GM23338 (cell line): ENCODE measurements around the gene RCAN3. TPM values are rescaled to one million over a fixed set of nuclear protein-coding genes. Genes with fewer than 3 reads are reported as not detected.

Experiments
- ATAC-seq: fragments of 200-7000 bp; cut with Tn5 transposase; 3 replicates; pipeline ENCODE4 v1.9.1; 2020
- DNase-seq: peaks from one replicate; pipeline ENCODE4 v3.0.0-alpha.2; 2015; ENCODE audit warnings: low spot score
- H2AFZ ChIP-seq: fragments of 200-600 bp; sonication (generic); 2 replicates; pipeline ENCODE4 v1.8.0; 2016; ENCODE audit warnings: antibody characterized with exemption, mild to moderate bottlenecking, moderate library complexity
- H3F3A ChIP-seq: fragments of 200-600 bp; sonication (generic); replicated peaks from 2 replicates; pipeline ENCODE4 v1.8.0; 2017; ENCODE audit warnings: antibody characterized with exemption, mixed run types, low read depth
- H3K27ac ChIP-seq: fragments of 200-600 bp; sonication (generic); 2 replicates; pipeline ENCODE4 v1.6.1; 2016; ENCODE audit warnings: low read depth
- H3K27me3 ChIP-seq: fragments of 200-600 bp; sonication (generic); 2 replicates; pipeline ENCODE4 v1.8.0; 2016; ENCODE audit warnings: mild to moderate bottlenecking, mixed run types, moderate library complexity; ENCODE audit not compliant: insufficient read depth
- H3K36me3 ChIP-seq: fragments of 200-600 bp; sonication (generic); 2 replicates; pipeline ENCODE4 v1.8.0; 2016; ENCODE audit warnings: mild to moderate bottlenecking; ENCODE audit not compliant: insufficient read depth
- H3K4me1 ChIP-seq: fragments of 200-600 bp; sonication (generic); 2 replicates; pipeline ENCODE4 v1.8.0; 2016; ENCODE audit warnings: mild to moderate bottlenecking, moderate library complexity; ENCODE audit not compliant: insufficient read depth
- H3K4me2 ChIP-seq: fragments of 200-600 bp; sonication (generic); 2 replicates; pipeline ENCODE4 v1.7.1; 2017; ENCODE audit warnings: mixed run types
- H3K4me3 ChIP-seq: fragments of 200-600 bp; sonication (generic); 2 replicates; pipeline ENCODE4 v1.6.1; 2016; ENCODE audit warnings: mixed run types
- H3K79me2 ChIP-seq: fragments of 200-600 bp; sonication (generic); replicated peaks from 2 replicates; pipeline ENCODE4 v1.8.0; 2017; ENCODE audit warnings: mild to moderate bottlenecking; ENCODE audit not compliant: insufficient read depth
- H3K9me2 ChIP-seq: fragments of 200-600 bp; sonication (generic); 2 replicates; pipeline ENCODE4 v1.8.0; 2017; ENCODE audit not compliant: insufficient read depth
- H4K20me1 ChIP-seq: fragments of 200-600 bp; sonication (generic); replicated peaks from 2 replicates; pipeline ENCODE4 v1.8.0; 2017; ENCODE audit warnings: mild to moderate bottlenecking; ENCODE audit not compliant: insufficient read depth
- H3K27ac Mint-ChIP-seq: 2 replicates; pipeline ENCODE4 v1.8.0; 2020; ENCODE audit warnings: inconsistent platforms, mild to moderate bottlenecking, moderate library complexity, mixed read lengths
- H3K27me3 Mint-ChIP-seq: 3 replicates; pipeline ENCODE4 v1.8.0; 2022; ENCODE audit warnings: low read depth, mild to moderate bottlenecking, moderate library complexity, mixed read lengths, inconsistent platforms; ENCODE audit not compliant: insufficient read depth, poor library complexity
- H3K36me3 Mint-ChIP-seq: 3 replicates; pipeline ENCODE4 v1.8.0; 2021; ENCODE audit warnings: low read depth, mild to moderate bottlenecking, inconsistent platforms, moderate library complexity, mixed read lengths
- H3K4me1 Mint-ChIP-seq: 3 replicates; pipeline ENCODE4 v1.8.0; 2020; ENCODE audit warnings: mild to moderate bottlenecking, inconsistent platforms, mixed read lengths
- H3K4me3 Mint-ChIP-seq: 3 replicates; pipeline ENCODE4 v1.8.0; 2021; ENCODE audit warnings: moderate library complexity, mild to moderate bottlenecking, inconsistent platforms, mixed read lengths
- H3K9me3 Mint-ChIP-seq: 3 replicates; pipeline ENCODE4 v1.8.0; 2020; ENCODE audit warnings: moderate library complexity, mild to moderate bottlenecking, inconsistent platforms, mixed read lengths
- CREB1 ChIP-seq: fragments of 250-450 bp; sonication (Bioruptor Pico); IDR thresholded peaks from 2 replicates; pipeline ENCODE4 v1.5.0; 2020; ENCODE audit warnings: low read depth, mild to moderate bottlenecking, moderate library complexity
- EZH2 ChIP-seq: fragments of 200-600 bp; sonication (generic); IDR thresholded peaks from one replicate; pipeline ENCODE4 v1.8.0; 2017; ENCODE audit warnings: antibody characterized with exemption, mild to moderate bottlenecking, low read depth; ENCODE audit not compliant: unreplicated experiment
- EZH2phosphoT487 ChIP-seq: fragments of 200-600 bp; sonication (generic); IDR thresholded peaks from one replicate; pipeline ENCODE4 v1.8.1; 2018; ENCODE audit warnings: antibody characterized with exemption; ENCODE audit not compliant: unreplicated experiment
- JUNB ChIP-seq: IDR thresholded peaks from one replicate; pipeline ENCODE4 v1.6.1; 2016; ENCODE audit warnings: antibody characterized with exemption; ENCODE audit not compliant: unreplicated experiment
- NANOG ChIP-seq: IDR thresholded peaks from 2 replicates; pipeline ENCODE4 v1.6.1; 2016; ENCODE audit warnings: antibody characterized with exemption, borderline replicate concordance
- POLR2AphosphoS5 ChIP-seq: IDR thresholded peaks from 2 replicates; pipeline ENCODE4 v1.6.1; 2016; ENCODE audit warnings: antibody characterized with exemption, low read depth
- STAT1 ChIP-seq: IDR thresholded peaks from one replicate; pipeline ENCODE4 v1.6.1; 2016; ENCODE audit warnings: antibody characterized with exemption; ENCODE audit not compliant: unreplicated experiment
- ZNF114 ChIP-seq: fragments of 250-450 bp; sonication (Bioruptor Pico); IDR thresholded peaks from 2 replicates; pipeline ENCODE4 v1.5.0; 2020; ENCODE audit warnings: mild to moderate bottlenecking, moderate library complexity
- ZNF331 ChIP-seq: fragments of 250-450 bp; sonication (Bioruptor Pico); IDR thresholded peaks from 2 replicates; pipeline ENCODE4 v1.5.0; 2020; ENCODE audit warnings: low read depth, mild to moderate bottlenecking, moderate library complexity
- polyA plus RNA-seq: library from polyadenylated mRNA; unstranded; fragments of >200 nt; fragmentation: Nextera tagmentation; extraction: Ambion mirVana; gene quantifications from 2 replicates; pipeline ENCODE4 v1.2.1, GENCODE V29; 2016
- total RNA-seq: library from RNA; depleted of rRNA; stranded (reverse); fragments of >200 nt; shearing (Covaris generic); gene quantifications from 2 replicates; pipeline ENCODE4 v1.2.3, GENCODE V29; 2014
- TF ChIP-seq, protein P1 (sequence below), 2 experiments: fragments of 200-600 bp in 1 of 2; sonication (generic) in 1 of 2; conservative IDR thresholded peaks; 2 replicates each; pipeline versions ENCODE4 v1.5.1 to v1.6.1; 2016 to 2017; ENCODE audit warnings: antibody characterized with exemption in 2 of 2, low read depth in 2 of 2, mild to moderate bottlenecking in 2 of 2, moderate library complexity in 1 of 2
- TF ChIP-seq, protein P2 (sequence below): IDR thresholded peaks from 2 replicates; pipeline ENCODE4 v1.6.1; 2016; ENCODE audit warnings: antibody characterized with exemption
- TF ChIP-seq, protein P3 (sequence below): IDR thresholded peaks from one replicate; pipeline ENCODE4 v1.6.1; 2018; ENCODE audit warnings: antibody characterized with exemption; ENCODE audit not compliant: unreplicated experiment

The RCAN3 gene
- total and polyA plus RNA-seq, 2 experiments from 2014 or later: 8.9 to 11.2 TPM

DNA sequence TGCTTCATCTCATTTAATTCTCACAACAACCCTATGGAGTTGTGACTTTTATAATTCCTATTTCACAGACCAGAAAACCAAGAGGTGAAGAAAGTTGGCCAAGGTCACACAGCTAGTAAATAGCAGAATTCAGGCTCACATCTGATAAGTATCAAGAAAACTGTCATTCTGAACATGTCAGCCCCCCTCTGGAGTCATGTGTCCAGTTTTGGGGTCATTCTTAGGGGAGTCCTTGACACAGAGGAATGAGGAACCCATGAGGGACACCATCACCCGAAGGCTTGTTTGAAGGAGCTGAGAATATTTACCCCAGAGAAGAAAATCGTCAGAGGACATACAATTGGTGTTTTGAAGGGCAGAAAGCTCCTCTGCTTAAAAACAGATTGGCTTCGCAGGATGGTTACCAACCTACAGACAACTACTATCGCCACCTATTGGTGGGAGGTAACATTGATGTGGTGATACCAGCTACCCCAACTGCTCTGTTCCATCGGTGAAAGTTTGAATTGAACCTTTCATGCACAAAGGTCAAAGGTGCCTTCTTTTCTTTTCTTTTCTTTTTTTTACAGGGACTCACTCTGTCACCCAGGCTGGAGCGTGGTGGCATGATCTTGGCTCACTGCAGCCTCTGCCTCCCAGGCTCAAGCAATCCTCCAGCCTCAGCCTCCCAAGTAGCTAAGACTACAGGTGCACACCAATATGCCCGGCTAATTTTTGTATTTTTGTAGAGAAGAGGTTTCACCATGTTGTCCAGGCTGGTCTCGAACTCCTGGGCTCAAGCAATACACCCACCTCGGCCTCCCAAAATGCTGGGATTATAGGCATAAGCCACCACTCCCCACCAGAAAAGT is 84.6 kb downstream of the RCAN3 start:
- Mint-ChIP-seq H3K4me3 (no peak overlapping the region; the same call in 2 of the 3 replicates), H3K9me3 (no peaks in the 10 kb centered on the region), H3K27me3 (peaks cover 1% of the 10 kb centered on the region), H3K4me1 (no peaks in the 10 kb centered on the region), H3K27ac (no peak overlapping the region), H3K36me3 (no peaks in the 10 kb centered on the region)
- H3K4me3 ChIP-seq: no peak overlapping the region
- H3F3A ChIP-seq: no peaks in the 10 kb centered on the region
- no peaks in the 10 kb centered on the region for H3K79me2 ChIP-seq
- DNase-seq: peak; percentile 89
- H3K36me3 ChIP-seq: no peaks in the 10 kb centered on the region
- H3K4me1 ChIP-seq: no peaks in the 10 kb centered on the region
- no peaks in the 10 kb centered on the region for H4K20me1 ChIP-seq
- H3K27me3 ChIP-seq: no peaks in the 10 kb centered on the region
- peak overlapping the region; percentile 57; the same call in 1 of the 2 replicates for H2AFZ ChIP-seq
- peak; percentile 95 for ATAC-seq
- H3K27ac ChIP-seq: no peak overlapping the region
- H3K9me2 ChIP-seq: no peaks in the 10 kb centered on the region
- H3K4me2 ChIP-seq: no peak overlapping the region
- TF ChIP-seq ZNF114 (CRISPR knock-in tag): no peak
- TF ChIP-seq, protein P1, sequence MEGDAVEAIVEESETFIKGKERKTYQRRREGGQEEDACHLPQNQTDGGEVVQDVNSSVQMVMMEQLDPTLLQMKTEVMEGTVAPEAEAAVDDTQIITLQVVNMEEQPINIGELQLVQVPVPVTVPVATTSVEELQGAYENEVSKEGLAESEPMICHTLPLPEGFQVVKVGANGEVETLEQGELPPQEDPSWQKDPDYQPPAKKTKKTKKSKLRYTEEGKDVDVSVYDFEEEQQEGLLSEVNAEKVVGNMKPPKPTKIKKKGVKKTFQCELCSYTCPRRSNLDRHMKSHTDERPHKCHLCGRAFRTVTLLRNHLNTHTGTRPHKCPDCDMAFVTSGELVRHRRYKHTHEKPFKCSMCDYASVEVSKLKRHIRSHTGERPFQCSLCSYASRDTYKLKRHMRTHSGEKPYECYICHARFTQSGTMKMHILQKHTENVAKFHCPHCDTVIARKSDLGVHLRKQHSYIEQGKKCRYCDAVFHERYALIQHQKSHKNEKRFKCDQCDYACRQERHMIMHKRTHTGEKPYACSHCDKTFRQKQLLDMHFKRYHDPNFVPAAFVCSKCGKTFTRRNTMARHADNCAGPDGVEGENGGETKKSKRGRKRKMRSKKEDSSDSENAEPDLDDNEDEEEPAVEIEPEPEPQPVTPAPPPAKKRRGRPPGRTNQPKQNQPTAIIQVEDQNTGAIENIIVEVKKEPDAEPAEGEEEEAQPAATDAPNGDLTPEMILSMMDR (conservative IDR thresholded peaks at IDR 0.05; ENCODE audit: low read depth in 2 of 2): peak; percentile 80 to 90

DNA sequence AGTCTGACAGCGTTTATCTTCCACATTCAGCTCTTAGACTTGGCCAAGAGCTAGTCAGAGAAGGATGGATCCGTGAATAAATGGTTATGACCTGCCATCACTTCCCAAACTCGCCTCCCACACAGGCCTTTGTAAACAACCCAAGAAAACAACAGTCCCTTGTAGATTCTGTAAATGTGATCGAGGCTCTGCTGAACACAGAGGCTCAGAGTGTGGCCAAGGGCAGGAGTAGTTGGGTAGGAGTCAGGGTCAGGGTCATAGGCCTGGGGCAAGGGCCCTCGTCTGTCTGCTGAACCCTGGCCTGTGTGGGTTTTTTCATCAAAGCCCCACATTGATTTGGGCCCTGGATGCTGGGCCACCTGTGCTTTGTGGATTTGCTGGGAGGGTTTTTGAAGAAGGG is 85.9 kb downstream of the RCAN3 start:
- H3K27ac Mint-ChIP-seq: no peak overlapping the region
- no peak for DNase-seq
- TF ChIP-seq NANOG (no peak), ZNF114 (CRISPR knock-in tag) (no peak), STAT1 (no peak), EZH2 (no peak), POLR2AphosphoS5 (no peak), EZH2phosphoT487 (no peak), ZNF331 (no peak), JUNB (no peak), CREB1 (CRISPR knock-in tag) (no peak)
- TF ChIP-seq, protein P1 (conservative IDR thresholded peaks at IDR 0.05; ENCODE audit: low read depth in 2 of 2): no peak
- TF ChIP-seq, protein P2, sequence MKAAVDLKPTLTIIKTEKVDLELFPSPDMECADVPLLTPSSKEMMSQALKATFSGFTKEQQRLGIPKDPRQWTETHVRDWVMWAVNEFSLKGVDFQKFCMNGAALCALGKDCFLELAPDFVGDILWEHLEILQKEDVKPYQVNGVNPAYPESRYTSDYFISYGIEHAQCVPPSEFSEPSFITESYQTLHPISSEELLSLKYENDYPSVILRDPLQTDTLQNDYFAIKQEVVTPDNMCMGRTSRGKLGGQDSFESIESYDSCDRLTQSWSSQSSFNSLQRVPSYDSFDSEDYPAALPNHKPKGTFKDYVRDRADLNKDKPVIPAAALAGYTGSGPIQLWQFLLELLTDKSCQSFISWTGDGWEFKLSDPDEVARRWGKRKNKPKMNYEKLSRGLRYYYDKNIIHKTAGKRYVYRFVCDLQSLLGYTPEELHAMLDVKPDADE: no peak
- TF ChIP-seq, protein P3, sequence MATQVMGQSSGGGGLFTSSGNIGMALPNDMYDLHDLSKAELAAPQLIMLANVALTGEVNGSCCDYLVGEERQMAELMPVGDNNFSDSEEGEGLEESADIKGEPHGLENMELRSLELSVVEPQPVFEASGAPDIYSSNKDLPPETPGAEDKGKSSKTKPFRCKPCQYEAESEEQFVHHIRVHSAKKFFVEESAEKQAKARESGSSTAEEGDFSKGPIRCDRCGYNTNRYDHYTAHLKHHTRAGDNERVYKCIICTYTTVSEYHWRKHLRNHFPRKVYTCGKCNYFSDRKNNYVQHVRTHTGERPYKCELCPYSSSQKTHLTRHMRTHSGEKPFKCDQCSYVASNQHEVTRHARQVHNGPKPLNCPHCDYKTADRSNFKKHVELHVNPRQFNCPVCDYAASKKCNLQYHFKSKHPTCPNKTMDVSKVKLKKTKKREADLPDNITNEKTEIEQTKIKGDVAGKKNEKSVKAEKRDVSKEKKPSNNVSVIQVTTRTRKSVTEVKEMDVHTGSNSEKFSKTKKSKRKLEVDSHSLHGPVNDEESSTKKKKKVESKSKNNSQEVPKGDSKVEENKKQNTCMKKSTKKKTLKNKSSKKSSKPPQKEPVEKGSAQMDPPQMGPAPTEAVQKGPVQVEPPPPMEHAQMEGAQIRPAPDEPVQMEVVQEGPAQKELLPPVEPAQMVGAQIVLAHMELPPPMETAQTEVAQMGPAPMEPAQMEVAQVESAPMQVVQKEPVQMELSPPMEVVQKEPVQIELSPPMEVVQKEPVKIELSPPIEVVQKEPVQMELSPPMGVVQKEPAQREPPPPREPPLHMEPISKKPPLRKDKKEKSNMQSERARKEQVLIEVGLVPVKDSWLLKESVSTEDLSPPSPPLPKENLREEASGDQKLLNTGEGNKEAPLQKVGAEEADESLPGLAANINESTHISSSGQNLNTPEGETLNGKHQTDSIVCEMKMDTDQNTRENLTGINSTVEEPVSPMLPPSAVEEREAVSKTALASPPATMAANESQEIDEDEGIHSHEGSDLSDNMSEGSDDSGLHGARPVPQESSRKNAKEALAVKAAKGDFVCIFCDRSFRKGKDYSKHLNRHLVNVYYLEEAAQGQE: no peak

More for the DNA sequence above, 85.9 kb downstream of the RCAN3 start:
- no peaks in the 10 kb centered on the region for H3K79me2 ChIP-seq
- H4K20me1 ChIP-seq: no peaks in the 10 kb centered on the region
- H3K4me2 ChIP-seq: no peak overlapping the region
- peaks cover 1% of the 10 kb centered on the region for H3K27me3 Mint-ChIP-seq
- H3K9me2 ChIP-seq: no peaks in the 10 kb centered on the region
- H3K4me1 ChIP-seq: no peaks in the 10 kb centered on the region
- H3K4me3 Mint-ChIP-seq: no peak overlapping the region
- no peaks in the 10 kb centered on the region for H3F3A ChIP-seq
- H3K27ac ChIP-seq: no peak overlapping the region
- no peak for ATAC-seq
- no peaks in the 10 kb centered on the region for H3K4me1 Mint-ChIP-seq
- no peak overlapping the region for H3K4me3 ChIP-seq
- no peaks in the 10 kb centered on the region for H3K27me3 ChIP-seq
- H3K9me3 Mint-ChIP-seq: no peaks in the 10 kb centered on the region
- no peak overlapping the region for H2AFZ ChIP-seq
- H3K36me3 Mint-ChIP-seq: no peaks in the 10 kb centered on the region
- no peaks in the 10 kb centered on the region for H3K36me3 ChIP-seq
